Sigmoid colon (tissue), 7 donors: Measurements from ENCODE around the gene DPF1. TPM values are rescaled to one million over a fixed set of nuclear protein-coding genes. Genes with fewer than 3 reads are reported as not detected.

Experiments used
- DNase-seq: peaks from one replicate; pipeline ENCODE4 v3.0.0-alpha.2; 2019
- H3K27ac ChIP-seq, 4 donors: fragments of 200-600 bp; sonication (generic); one replicate each; pipeline ENCODE4 v1.5.1; 2016 to 2019; ENCODE audit warnings: mild to moderate bottlenecking in 1 of 4
- H3K27me3 ChIP-seq, 3 donors: fragments of 200-600 bp; sonication (generic); one replicate each; pipeline ENCODE4 v1.5.1; 2019; ENCODE audit warnings: mild to moderate bottlenecking in 1 of 3
- H3K36me3 ChIP-seq, 4 donors: fragments of 200-600 bp; sonication (generic); one replicate each; pipeline ENCODE4 v1.5.1; 2016 to 2019
- H3K4me1 ChIP-seq, 4 donors: fragments of 200-600 bp; sonication (generic); one replicate each; pipeline ENCODE4 v1.5.1; 2017 to 2019
- H3K4me3 ChIP-seq, 4 donors: fragments of 200-600 bp; sonication (generic); one replicate each; pipeline ENCODE4 v1.5.1; 2017 to 2019; ENCODE audit warnings: mild to moderate bottlenecking in 2 of 4, moderate library complexity in 1 of 4
- H3K9me3 ChIP-seq, 4 donors: fragments of 200-600 bp in 3 of 4; sonication (generic) in 3 of 4; one replicate each; pipeline versions ENCODE4 v1.5.1 to v1.6.1; 2013 to 2019
- CTCF ChIP-seq, 4 experiments: fragments of 450-650 bp in 3 of 4; fragments of 200-600 bp in 1 of 4; IDR thresholded peaks; one replicate each; pipeline ENCODE4 v1.5.1; 2016 to 2019; ENCODE audit warnings: antibody characterized with exemption in 4 of 4, mild to moderate bottlenecking in 3 of 4, moderate library complexity in 2 of 4
- EP300 ChIP-seq, 4 donors: sonication (generic); formaldehyde crosslinking; IDR thresholded peaks; one replicate each; pipeline ENCODE4 v1.6.1; 2017; ENCODE audit warnings: antibody characterized with exemption in 4 of 4
- POLR2A ChIP-seq, 2 donors: fragments of 450-650 bp; IDR thresholded peaks; one replicate each; pipeline ENCODE4 v1.6.1; 2016; ENCODE audit warnings: antibody characterized with exemption in 2 of 2, mild to moderate bottlenecking in 2 of 2, moderate library complexity in 2 of 2
- POLR2AphosphoS5 ChIP-seq, 4 donors: sonication (generic); formaldehyde crosslinking; IDR thresholded peaks; one replicate each; pipeline ENCODE4 v1.6.1; 2017; ENCODE audit warnings: antibody characterized with exemption in 4 of 4
- WGBS, 2 donors: extraction: QIAGEN DNeasy Blood & Tissue Kit; methylation state at CpG; one replicate each; pipeline ENCODE4 v1.1.7; 2013; 5-methylcytosine and 5-hydroxymethylcytosine counted together
- intact Hi-C: fragments of 100-400 bp; cut with DNase I; formaldehyde crosslinking; loops from one replicate; pipeline ENCODE4 v1.15.1; 2023
- polyA plus RNA-seq, 3 donors: library from polyadenylated mRNA; stranded (reverse); fragments of 200-250 nt; gene quantifications; one replicate each; pipeline ENCODE4 v1.2.3, GENCODE V29; 2013
- small RNA-seq, 3 donors: library from RNA; depleted of rRNA; stranded (forward); fragments of <200 nt; gene quantifications; one replicate each; pipeline ENCODE3, GENCODE V24; 2016
- total RNA-seq, 4 donors: library from RNA; depleted of rRNA; stranded (reverse); fragments of >200 nt; gene quantifications; one replicate each; pipeline ENCODE4 v1.1.0, GENCODE V29; 2016
- donor health status: healthy with polysubstance abuse.
- donor health status: Bipolar disorder and iron deficiency.
- donor health status: healthy.

DPF1 gene
- total and polyA plus RNA-seq, 7 donors, result 0.12 to 1.4 TPM; not detected in 5

DNA sequence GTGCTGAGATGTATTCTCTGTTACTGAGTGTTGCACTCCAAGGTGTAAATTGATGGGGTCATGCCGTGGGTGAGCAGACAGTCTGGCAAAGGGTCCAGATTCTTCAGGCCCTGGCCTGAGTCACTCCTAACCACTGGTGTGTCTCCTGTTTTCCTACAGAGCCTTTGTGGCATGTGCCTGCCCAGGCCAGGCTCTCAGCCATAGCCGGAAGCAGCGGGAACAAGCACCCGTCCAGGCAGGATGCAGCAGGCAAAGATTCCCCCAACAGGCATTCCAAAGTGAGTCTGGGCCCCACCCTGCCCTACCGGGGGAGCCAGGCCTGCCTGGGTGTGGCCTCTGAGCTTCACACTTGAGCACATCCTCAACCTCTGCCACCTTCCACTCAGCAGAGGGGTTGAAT, 61.9 kb downstream of the DPF1 start:
- intact Hi-C loops, result no loop called here
- H3K4me3 ChIP-seq, result no peak overlapping the region
- H3K36me3 ChIP-seq, result peaks cover 4 to 64% (median 32%) of the 10 kb centered on the region in 4 donors
- TF ChIP-seq POLR2AphosphoS5 (IDR thresholded peaks at IDR 0.05) (no peak), EP300 (IDR thresholded peaks at IDR 0.05) (no peak), CTCF (IDR thresholded peaks at IDR 0.05) (no peak), POLR2A (IDR thresholded peaks at IDR 0.05) (no peak)
- H3K27ac ChIP-seq, result no peak overlapping the region
- H3K27me3 ChIP-seq, result no peaks in the 10 kb centered on the region
- no peaks in the 10 kb centered on the region for H3K4me1 ChIP-seq
- no peak for DNase-seq
- 96 to 97% methylated on average over 5 of the region's 5 CpGs for WGBS, 2 donors
- peaks cover 3 to 11% (median 10%) of the 10 kb centered on the region in 4 donors for H3K9me3 ChIP-seq

Small RNAs within 50 kb of the gene (small RNA-seq; reads per million reads assigned to genes)
- gene RN7SL663P, result 0 reads per million in 3 donors

Other genes with a start within 250 kb of the DPF1 start
- gene PPP1R14A, start 32.2 kb upstream of the DPF1 start, total RNA-seq, result 100 to 1,000 TPM; 441 to 736 (median 473) TPM
- gene PPP1R14A, start 32.2 kb upstream of the DPF1 start, polyA plus RNA-seq, result 10 to 100 TPM; 24.6 to 93.9 (median 29.9) TPM
- 10 to 100 TPM; 14.3 to 20.7 (median 16.6) TPM for gene SPINT2, start 40.4 kb upstream of the DPF1 start, total RNA-seq
- gene SPINT2, start 40.4 kb upstream of the DPF1 start, polyA plus RNA-seq, result 100 to 1,000 TPM; 170 to 616 (median 178) TPM
- 10 to 100 TPM in 1 of 4 donors, 1 to 10 TPM in 1, not detected in 2; 5.8 to 18.2 TPM for gene C19orf33, start 80.0 kb upstream of the DPF1 start, total RNA-seq
- gene C19orf33, start 80.0 kb upstream of the DPF1 start, polyA plus RNA-seq, result 1,000 to 10,000 TPM in 2 of 3 donors, 100 to 1,000 TPM in 1; 704 to 2,364 (median 1,405) TPM
- 10 to 100 TPM; 12.5 to 22.5 (median 15.8) TPM for gene YIF1B, start 91.7 kb upstream of the DPF1 start, total RNA-seq
- gene YIF1B, start 91.7 kb upstream of the DPF1 start, polyA plus RNA-seq, result 10 to 100 TPM; 13.8 to 77.5 (median 14.3) TPM
- gene KCNK6, start 95.6 kb upstream of the DPF1 start, total RNA-seq, result 10 to 100 TPM in 3 of 4 donors, 1 to 10 TPM in 1; 6.6 to 24.6 (median 14.2) TPM
- 10 to 100 TPM in 1 of 3 donors, 1 to 10 TPM in 2; 5.4 to 20.6 (median 6.0) TPM for gene KCNK6, start 95.6 kb upstream of the DPF1 start, polyA plus RNA-seq
- 1 to 10 TPM; 2.3 to 5.5 (median 4.4) TPM for gene CATSPERG, start 111.6 kb upstream of the DPF1 start, total RNA-seq
- gene CATSPERG, start 111.6 kb upstream of the DPF1 start, polyA plus RNA-seq, result 1 to 10 TPM in 1 of 3 donors, under 1 TPM in 1, not detected in 1; 0.69 to 7.7 TPM
- gene PSMD8, start 150.3 kb upstream of the DPF1 start, total RNA-seq, result 100 to 1,000 TPM; 129 to 271 (median 158) TPM
- 100 to 1,000 TPM; 125 to 158 (median 147) TPM for gene PSMD8, start 150.3 kb upstream of the DPF1 start, polyA plus RNA-seq
- not detected for gene GGN, start 163.8 kb upstream of the DPF1 start, total RNA-seq
- gene GGN, start 163.8 kb upstream of the DPF1 start, polyA plus RNA-seq, result under 1 TPM in 1 of 3 donors, not detected in 2; 0.28 TPM
- gene SPRED3, start 164.5 kb upstream of the DPF1 start, total RNA-seq, result 1 to 10 TPM in 1 of 4 donors, under 1 TPM in 2, not detected in 1; 0.27 to 1.5 (median 0.36) TPM
- gene SPRED3, start 164.5 kb upstream of the DPF1 start, polyA plus RNA-seq, result under 1 TPM in 2 of 3 donors, not detected in 1; under 0.01 to 0.47 TPM
- 10 to 100 TPM; 17.2 to 27.2 (median 18.6) TPM for gene FAM98C, start 178.9 kb upstream of the DPF1 start, total RNA-seq
- 10 to 100 TPM; 26.1 to 30.0 (median 27.0) TPM for gene FAM98C, start 178.9 kb upstream of the DPF1 start, polyA plus RNA-seq
- gene RASGRP4, start 202.0 kb upstream of the DPF1 start, total RNA-seq, result 1 to 10 TPM; 2.5 to 3.6 (median 3.2) TPM
- gene RASGRP4, start 202.0 kb upstream of the DPF1 start, polyA plus RNA-seq, result 1 to 10 TPM in 1 of 3 donors, under 1 TPM in 2; 0.69 to 3.6 (median 0.90) TPM
- gene RYR1, start 209.5 kb upstream of the DPF1 start, total RNA-seq, result 1 to 10 TPM in 3 of 4 donors, under 1 TPM in 1; 0.71 to 4.1 (median 2.0) TPM
- gene RYR1, start 209.5 kb upstream of the DPF1 start, polyA plus RNA-seq, result under 1 TPM; under 0.01 to 0.85 (median under 0.01) TPM